ENCODE data around the gene SUGT1. TPM values are rescaled to one million over a fixed set of nuclear protein-coding genes. Genes with fewer than 3 reads are reported as not detected.
"Not testable (repeated sequence)": the region's sequence is repeated elsewhere in the genome, so short reads cannot be mapped to it uniquely, and the experiment has no call there.

The SUGT1 gene
- total RNA-seq, 1 donor from 2014 or later, result 24.1 TPM

- intact Hi-C loops (cut with DNase I), result no loop called here
- Histone ChIP-seq H3K9me3 (no peaks in the 10 kb centered on the region), H3K27me3 (no peaks in the 10 kb centered on the region), H3K4me1 (no peaks in the 10 kb centered on the region), H3K4me3 (no peak overlapping the region), H3K36me3 (no peaks in the 10 kb centered on the region), H3K27ac (no peak overlapping the region)
- TF ChIP-seq POLR2A (IDR thresholded peaks at IDR 0.05) (no peak), CTCF (IDR thresholded peaks at IDR 0.05) (no peak), POLR2AphosphoS5 (IDR thresholded peaks at IDR 0.05; ENCODE audit: insufficient read depth in 1 of 2, low read depth in 1 of 2) (no peak)
- DNase-seq (ENCODE audit: extremely low spot score in 2 of 2), result no peak
These were observed 43.9 kb downstream of the SUGT1 start for GRCh38 chr13:52696566-52696965.

- TF ChIP-seq POLR2A (IDR thresholded peaks at IDR 0.05) (no peak), POLR2AphosphoS5 (IDR thresholded peaks at IDR 0.05; ENCODE audit: insufficient read depth in 1 of 2, low read depth in 1 of 2) (no peak), CTCF (IDR thresholded peaks at IDR 0.05) (no peak)
- no peaks in the 10 kb centered on the region for H3K9me3 ChIP-seq
- H3K27me3 ChIP-seq, result no peaks in the 10 kb centered on the region
- no peaks in the 10 kb centered on the region for H3K4me1 ChIP-seq
- no peak for DNase-seq (ENCODE audit: extremely low spot score in 2 of 2)
- no peak overlapping the region for H3K4me3 ChIP-seq
- no peaks in the 10 kb centered on the region for H3K36me3 ChIP-seq
- no peak overlapping the region for H3K27ac ChIP-seq
- intact Hi-C loops (cut with DNase I), result no loop called here
These were observed 49.3 kb downstream of the SUGT1 start for GRCh38 chr13:52701728-52702465.

DNA sequence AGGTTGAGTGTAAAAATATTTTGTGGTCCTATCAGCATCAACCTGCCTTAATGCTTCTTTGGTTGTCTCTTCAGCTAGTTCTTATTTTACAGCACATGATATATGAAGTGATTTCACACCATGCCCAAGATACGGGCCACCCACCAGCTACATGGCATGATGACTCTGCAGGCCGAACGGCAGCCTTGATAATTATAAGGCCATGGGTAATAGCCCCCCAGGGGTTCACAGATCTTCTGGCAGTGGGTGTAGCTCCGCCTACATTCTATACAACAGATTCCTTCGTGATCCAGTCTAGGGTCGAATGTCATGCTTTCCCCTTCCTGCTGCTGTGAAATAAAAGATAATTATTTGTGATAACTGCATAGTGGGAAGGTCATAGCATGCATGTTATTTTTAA lies 50.8 kb downstream of the SUGT1 start:
- no peak for DNase-seq (ENCODE audit: extremely low spot score in 2 of 2)
- Histone ChIP-seq H3K9me3 (no peaks in the 10 kb centered on the region), H3K27ac (no peak overlapping the region), H3K27me3 (no peaks in the 10 kb centered on the region), H3K36me3 (no peaks in the 10 kb centered on the region), H3K4me1 (no peaks in the 10 kb centered on the region), H3K4me3 (no peak overlapping the region)
- intact Hi-C loops (cut with DNase I), result no loop called here
- no peak for TF ChIP-seq CTCF (IDR thresholded peaks at IDR 0.05)
- no peak for TF ChIP-seq POLR2AphosphoS5 (IDR thresholded peaks at IDR 0.05; ENCODE audit: insufficient read depth in 1 of 2, low read depth in 1 of 2)
- TF ChIP-seq POLR2A (IDR thresholded peaks at IDR 0.05), result no peak

GRCh38 chr13:52706081-52706480 lies 53.4 kb downstream of the SUGT1 start:
- no peaks in the 10 kb centered on the region for H3K9me3 ChIP-seq
- no peaks in the 10 kb centered on the region for H3K27me3 ChIP-seq
- intact Hi-C loops (cut with DNase I), result no loop called here
- TF ChIP-seq POLR2A (IDR thresholded peaks at IDR 0.05) (no peak), CTCF (IDR thresholded peaks at IDR 0.05) (no peak), POLR2AphosphoS5 (IDR thresholded peaks at IDR 0.05; ENCODE audit: insufficient read depth in 1 of 2, low read depth in 1 of 2) (no peak)
- no peak overlapping the region for H3K27ac ChIP-seq
- H3K4me1 ChIP-seq, result no peaks in the 10 kb centered on the region
- no peaks in the 10 kb centered on the region for H3K36me3 ChIP-seq
- no peak for DNase-seq (ENCODE audit: extremely low spot score in 2 of 2)
- no peak overlapping the region for H3K4me3 ChIP-seq

GRCh38 chr13:52707375-52707774 lies 54.7 kb downstream of the SUGT1 start:
- H3K36me3 ChIP-seq, result no peaks in the 10 kb centered on the region
- TF ChIP-seq POLR2AphosphoS5 (IDR thresholded peaks at IDR 0.05; ENCODE audit: insufficient read depth in 1 of 2, low read depth in 1 of 2) (no peak), POLR2A (IDR thresholded peaks at IDR 0.05) (no peak), CTCF (IDR thresholded peaks at IDR 0.05) (no peak)
- no peak for DNase-seq (ENCODE audit: extremely low spot score in 2 of 2)
- intact Hi-C loops (cut with DNase I), result no loop called here
- H3K4me1 ChIP-seq, result no peaks in the 10 kb centered on the region
- no peaks in the 10 kb centered on the region for H3K27me3 ChIP-seq
- H3K27ac ChIP-seq, result no peak overlapping the region
- no peak overlapping the region for H3K4me3 ChIP-seq
- no peaks in the 10 kb centered on the region for H3K9me3 ChIP-seq

DNA sequence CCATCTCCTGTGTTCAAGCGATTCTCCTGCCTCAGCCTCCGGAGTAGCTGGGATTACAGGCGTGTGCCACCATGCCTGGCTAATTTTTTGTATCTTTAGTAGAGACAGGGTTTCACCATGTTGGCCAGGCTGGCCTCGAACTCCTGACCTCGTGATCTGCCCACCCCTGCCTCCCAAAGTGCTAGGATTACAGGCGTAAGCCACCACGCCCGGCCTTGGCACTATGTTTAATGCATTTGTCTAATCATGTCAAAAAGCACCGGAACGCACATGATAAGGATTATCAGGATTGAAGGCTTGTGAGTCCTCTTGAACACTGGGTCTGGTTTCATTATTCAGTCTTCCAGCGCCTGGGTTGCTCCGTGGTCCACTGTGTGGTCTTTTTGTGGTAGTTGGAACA lies 55.6 kb downstream of the SUGT1 start:
- H3K9me3 ChIP-seq; H3K4me1 ChIP-seq; H3K27ac ChIP-seq; H3K36me3 ChIP-seq; intact Hi-C loops (cut with DNase I); H3K4me3 ChIP-seq; H3K27me3 ChIP-seq; DNase-seq (ENCODE audit: extremely low spot score in 2 of 2): not testable (repeated sequence)

Measured in vagina (tissue), 2 donors.